Measurements from ENCODE around the gene DNAJB13. TPM values are rescaled to one million over a fixed set of nuclear protein-coding genes. Genes with fewer than 3 reads are reported as not detected.

Gene DNAJB13
- total RNA-seq, 1 donor from 2014 or later = 1.0 TPM

DNA sequence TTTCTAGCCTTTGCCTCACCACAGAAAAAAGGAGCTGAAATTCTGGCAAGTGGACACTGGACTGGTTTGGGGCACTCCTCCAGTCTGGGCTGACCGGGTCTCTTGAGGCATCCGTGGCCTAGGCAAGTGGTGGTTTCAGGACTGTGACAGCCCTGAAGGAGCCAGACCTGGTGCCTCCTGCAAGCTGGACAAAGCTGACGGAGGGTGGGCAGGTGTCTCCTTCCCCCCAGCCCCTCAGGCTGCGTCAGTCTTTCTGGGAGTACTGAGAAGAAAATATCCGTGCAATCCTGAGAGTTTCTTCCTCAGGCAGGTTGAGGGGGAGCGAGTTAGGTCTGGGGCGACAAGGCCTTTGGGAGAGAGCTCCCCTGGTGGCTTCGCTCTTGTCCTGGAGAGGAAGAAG lies 62.3 kb downstream of the DNAJB13 start:
- Mint-ChIP-seq H3K4me3 (no peak overlapping the region), H3K4me1 (peaks cover 72% of the 10 kb centered on the region), H3K9me3 (no peaks in the 10 kb centered on the region), H3K36me3 (ENCODE audit: low read depth) (peaks cover 21% of the 10 kb centered on the region), H3K27me3 (no peaks in the 10 kb centered on the region), H3K27ac (peak overlapping the region; percentile 59)
- no peak for DNase-seq
- intact Hi-C loops (cut with micrococcal nuclease) = no loop called here

DNA sequence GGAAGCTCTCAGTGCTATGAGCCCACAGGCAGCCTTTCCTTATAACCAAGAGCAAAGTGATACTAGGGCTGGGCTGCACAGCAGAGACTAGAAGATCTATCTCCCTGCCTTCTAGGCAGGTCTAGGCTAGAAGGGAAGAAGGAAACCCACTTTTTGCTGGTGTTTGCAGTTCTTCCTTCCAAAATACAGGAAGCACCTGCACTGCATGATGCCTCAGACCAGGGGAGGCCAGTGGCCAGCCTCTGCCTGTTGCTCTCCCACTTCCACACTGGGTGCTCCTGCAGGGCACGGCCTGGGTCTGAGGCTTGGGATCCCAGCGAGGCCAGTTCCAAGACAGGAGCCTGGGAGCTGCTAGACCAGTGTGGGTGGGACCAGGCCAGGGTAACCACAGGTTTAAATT lies 64.1 kb downstream of the DNAJB13 start:
- Mint-ChIP-seq H3K36me3 (ENCODE audit: low read depth) (peaks cover 22% of the 10 kb centered on the region), H3K27ac (peak overlapping the region; percentile 70), H3K9me3 (no peaks in the 10 kb centered on the region), H3K27me3 (no peaks in the 10 kb centered on the region), H3K4me1 (peaks cover 65% of the 10 kb centered on the region), H3K4me3 (peak overlapping the region; percentile 15)
- intact Hi-C loops (cut with micrococcal nuclease) = no loop called here
- DNase-seq = peak; percentile 62

DNA sequence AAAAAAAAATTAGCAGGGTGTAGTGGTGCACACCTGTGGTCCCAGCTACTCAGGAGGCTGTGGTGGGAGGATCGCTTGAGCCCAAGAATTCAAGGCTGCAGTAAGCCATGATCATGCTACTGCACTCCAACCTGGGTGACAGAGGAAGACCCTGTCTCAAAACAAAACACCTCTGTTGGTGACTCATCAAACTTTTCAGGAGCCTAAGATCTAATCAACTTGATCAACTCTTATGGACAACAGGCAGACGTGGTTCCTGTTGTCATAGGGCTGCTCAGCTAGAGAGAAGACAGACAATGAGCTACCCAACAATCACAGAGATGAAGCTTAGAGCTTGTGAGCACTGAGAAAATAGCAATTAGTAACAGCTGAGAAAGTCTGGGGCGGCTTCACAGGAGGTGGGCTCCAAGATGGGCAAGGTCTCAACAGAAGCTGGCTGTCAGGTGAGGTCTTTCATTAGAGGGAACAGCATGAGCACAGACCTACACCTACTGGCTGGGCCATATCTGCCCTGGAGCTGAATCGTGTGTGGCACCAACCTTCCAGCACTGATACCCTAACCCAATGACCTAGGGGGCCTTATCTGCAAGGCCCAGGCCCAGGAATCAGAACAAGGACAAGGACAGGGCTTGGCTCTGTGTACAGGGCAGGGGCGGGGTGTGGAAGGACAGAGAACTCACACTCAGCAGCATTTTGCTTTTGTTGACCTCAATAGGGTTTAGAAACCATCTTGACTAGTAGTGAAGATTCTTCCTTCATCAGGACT lies 65.3 kb downstream of the DNAJB13 start:
- Mint-ChIP-seq H3K4me3 (no peak overlapping the region), H3K27ac (peak overlapping the region; percentile 75), H3K27me3 (no peaks in the 10 kb centered on the region), H3K9me3 (no peaks in the 10 kb centered on the region), H3K36me3 (ENCODE audit: low read depth) (peaks cover 24% of the 10 kb centered on the region), H3K4me1 (peaks cover 53% of the 10 kb centered on the region)
- intact Hi-C loops (cut with micrococcal nuclease) = no loop called here
- peak; percentile 55 for DNase-seq

DNA sequence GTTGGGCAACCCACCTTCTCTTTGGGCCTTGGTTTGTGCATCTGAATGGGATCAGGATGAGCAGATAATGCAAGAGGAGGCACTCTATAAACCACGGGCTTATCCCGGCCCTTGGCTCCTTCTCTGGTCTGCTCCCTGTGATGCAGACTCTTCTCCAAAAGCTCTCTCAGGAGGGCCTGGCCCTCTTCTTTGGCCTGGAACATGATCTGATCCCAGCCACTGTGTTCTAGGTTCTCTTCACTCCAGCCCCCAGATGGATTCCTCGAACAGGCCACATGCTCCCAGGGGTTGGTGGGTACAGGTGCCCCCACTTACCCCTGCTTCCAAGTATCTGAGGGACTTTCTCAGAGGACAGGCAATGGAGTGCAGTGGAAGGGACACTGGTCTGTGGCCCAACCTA lies 66.8 kb downstream of the DNAJB13 start:
- Mint-ChIP-seq H3K27ac (no peak overlapping the region), H3K4me1 (peaks cover 39% of the 10 kb centered on the region), H3K4me3 (no peak overlapping the region), H3K9me3 (no peaks in the 10 kb centered on the region), H3K36me3 (ENCODE audit: low read depth) (peaks cover 21% of the 10 kb centered on the region), H3K27me3 (no peaks in the 10 kb centered on the region)
- no peak for DNase-seq
- intact Hi-C loops (cut with micrococcal nuclease) = no loop called here

DNA sequence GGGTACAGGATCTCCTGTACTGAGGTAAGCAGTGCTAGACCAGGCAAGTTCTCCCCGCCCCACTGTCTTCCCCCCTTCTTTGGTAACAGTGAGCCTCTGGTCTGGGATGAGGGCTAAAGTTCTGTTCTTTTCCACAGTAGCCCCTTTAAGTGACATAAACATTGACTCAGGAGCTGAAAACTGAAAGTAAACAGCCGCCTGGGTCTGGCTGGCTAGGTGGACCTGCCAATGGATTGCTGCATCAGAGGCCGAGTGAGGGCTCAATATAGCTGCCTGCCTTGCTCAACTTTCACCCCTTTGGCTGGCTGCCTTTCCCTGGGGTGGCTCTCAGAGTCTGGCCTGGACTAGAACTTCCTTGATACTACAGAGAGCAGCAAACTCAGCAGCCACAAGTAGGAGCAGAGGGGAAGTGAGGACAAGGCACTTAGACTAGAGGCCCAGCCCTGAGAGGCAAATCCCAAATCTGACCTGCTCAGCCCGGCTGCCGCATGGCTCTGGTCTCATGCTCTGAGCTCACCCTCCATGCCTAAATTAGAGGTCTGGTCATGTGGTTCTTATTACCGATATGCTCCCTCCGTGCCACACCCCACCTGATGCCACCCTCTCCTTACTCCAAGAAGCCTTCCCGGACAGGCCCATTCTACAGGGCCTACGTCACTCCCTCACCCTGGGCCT lies 67.6 kb downstream of the DNAJB13 start:
- Mint-ChIP-seq H3K27me3 (no peaks in the 10 kb centered on the region), H3K9me3 (no peaks in the 10 kb centered on the region), H3K4me3 (peak overlapping the region; percentile 21), H3K4me1 (peaks cover 42% of the 10 kb centered on the region), H3K36me3 (ENCODE audit: low read depth) (peaks cover 25% of the 10 kb centered on the region), H3K27ac (no peak overlapping the region)
- peak; percentile 58 for DNase-seq
- intact Hi-C loops (cut with micrococcal nuclease) = loop anchor here (1.0 kb wide), 1 partner anchor 7 kb away; no protein-coding TSS in a partner anchor

DNA sequence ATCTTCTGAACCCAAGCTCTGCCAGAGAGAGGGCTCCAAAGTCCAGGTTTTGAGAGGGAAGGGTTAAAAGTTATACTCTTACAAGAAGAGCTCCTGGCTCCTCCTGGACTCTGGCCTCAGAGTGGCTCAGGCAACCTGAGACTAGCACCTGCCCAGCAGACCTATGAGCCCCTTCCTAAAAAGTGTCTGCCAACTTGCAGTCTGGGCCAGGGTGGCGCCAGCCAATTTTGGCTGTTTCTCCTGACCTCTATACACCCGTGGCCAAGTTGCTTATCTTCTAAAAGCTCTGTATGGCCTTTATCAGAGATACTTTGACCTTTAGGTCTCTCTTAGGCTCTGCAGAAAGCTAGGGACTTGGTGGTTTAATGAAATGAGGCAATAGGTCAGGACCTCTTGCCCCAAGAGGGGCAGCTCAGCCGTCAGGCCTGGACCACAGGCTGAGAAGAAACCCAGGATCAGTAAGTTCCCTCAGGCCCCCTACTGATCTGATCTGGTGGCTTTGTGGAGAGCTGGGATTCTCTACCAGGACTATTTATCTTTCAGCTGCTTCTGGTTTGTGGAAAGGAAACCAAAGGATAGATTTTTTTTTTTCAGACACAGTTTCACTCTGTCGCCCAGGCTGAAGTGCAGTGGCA lies 68.4 kb downstream of the DNAJB13 start:
- intact Hi-C loops (cut with micrococcal nuclease) = loop anchor here (1.0 kb wide), 1 partner anchor 8 kb away; no protein-coding TSS in a partner anchor
- no peak overlapping the region for H3K4me3 Mint-ChIP-seq
- H3K27me3 Mint-ChIP-seq = no peaks in the 10 kb centered on the region
- DNase-seq = peak; percentile 60
- H3K27ac Mint-ChIP-seq = no peak overlapping the region
- peaks cover 43% of the 10 kb centered on the region for H3K4me1 Mint-ChIP-seq
- H3K36me3 Mint-ChIP-seq (ENCODE audit: low read depth) = peaks cover 30% of the 10 kb centered on the region
- no peaks in the 10 kb centered on the region for H3K9me3 Mint-ChIP-seq

DNA sequence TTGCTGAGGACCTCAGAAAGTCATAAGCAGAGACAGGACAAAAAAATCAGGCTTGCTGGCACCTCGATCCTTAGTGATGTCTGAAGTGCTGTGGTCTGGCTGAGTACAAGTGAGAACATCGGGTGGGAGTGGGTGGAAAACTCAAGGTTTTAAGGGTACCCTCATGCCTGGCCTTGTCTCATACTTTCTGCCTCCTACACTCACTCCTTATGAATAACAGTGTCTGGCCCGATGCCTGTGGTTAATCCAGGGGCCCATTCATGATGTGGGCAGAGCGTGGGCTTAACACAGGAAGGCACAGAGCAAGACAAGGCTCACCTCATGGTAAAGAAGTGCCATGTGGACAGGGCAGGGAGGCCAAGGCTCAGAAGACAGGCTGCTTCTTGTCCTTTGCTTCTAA lies 69.0 kb downstream of the DNAJB13 start:
- intact Hi-C loops (cut with micrococcal nuclease) = loop anchor here (1.0 to 5.0 kb wide), 5 partner anchors 9 to 152 kb away; partner anchors contain the start of genes C2CD3, PPME1 and UCP2
- DNase-seq = peak; percentile 70
- H3K27me3 Mint-ChIP-seq = no peaks in the 10 kb centered on the region
- H3K36me3 Mint-ChIP-seq (ENCODE audit: low read depth) = peaks cover 30% of the 10 kb centered on the region
- peaks cover 41% of the 10 kb centered on the region for H3K4me1 Mint-ChIP-seq
- no peak overlapping the region for H3K27ac Mint-ChIP-seq
- H3K9me3 Mint-ChIP-seq = no peaks in the 10 kb centered on the region
- H3K4me3 Mint-ChIP-seq = no peak overlapping the region

Other genes with a start within 250 kb of the DNAJB13 start
- gene RAB6A, start 190.0 kb upstream of the DNAJB13 start, total RNA-seq = 74.3 and 79.5 TPM in 2 replicates
- gene MRPL48, start 163.2 kb upstream of the DNAJB13 start, total RNA-seq = 67.2 and 69.0 TPM in 2 replicates
- 92.7 and 98.0 TPM in 2 replicates for gene COA4, start 74.2 kb upstream of the DNAJB13 start, total RNA-seq
- gene PAAF1, start 74.0 kb upstream of the DNAJB13 start, total RNA-seq = 26.7 and 28.6 TPM in 2 replicates
- 447 and 452 TPM in 2 replicates for gene UCP2, start 31.8 kb downstream of the DNAJB13 start, total RNA-seq
- 2.9 and 3.6 TPM in 2 replicates for gene UCP3, start 58.1 kb downstream of the DNAJB13 start, total RNA-seq
- 35.1 and 37.4 TPM in 2 replicates for gene C2CD3, start 220.0 kb downstream of the DNAJB13 start, total RNA-seq
- 66.3 and 69.6 TPM in 2 replicates for gene PPME1, start 220.3 kb downstream of the DNAJB13 start, total RNA-seq

All from activated CD4-positive, alpha-beta T cell treated with anti-CD3 and anti-CD28 coated beads, Interleukin-2, amount 10 ng/mL, durations not matched to agents 24 days and 14 days (primary cell).